Fibroblast of villous mesenchyme (primary cell): ENCODE measurements around the gene HTR3D. TPM values are rescaled to one million over a fixed set of nuclear protein-coding genes. Genes with fewer than 3 reads are reported as not detected.
"Not testable (repeated sequence)": the region's sequence is repeated elsewhere in the genome, so short reads cannot be mapped to it uniquely, and the experiment has no call there.

Experiments
- DNase-seq: peaks from one replicate; pipeline ENCODE4 v3.0.0-alpha.2; 2010; ENCODE audit warnings: low read depth
- H3K4me3 ChIP-seq: 2 replicates; pipeline ENCODE4 v1.5.1; 2011; ENCODE audit warnings: low read depth, mild to moderate bottlenecking, low read length
- CTCF ChIP-seq: IDR thresholded peaks from 2 replicates; pipeline ENCODE4 v1.5.1; 2012; ENCODE audit warnings: low read depth, mild to moderate bottlenecking, low read length; ENCODE audit not compliant: insufficient read depth
- total RNA-seq: library from RNA; depleted of rRNA; stranded (reverse); fragments of >200 nt; gene quantifications from 2 replicates; pipeline ENCODE4 v1.2.3, GENCODE V29; 2012

Gene HTR3D
- total RNA-seq, 1 donor = not detected

- TF ChIP-seq CTCF = no peak
- H3K4me3 ChIP-seq = no peak overlapping the region
- DNase-seq = no peak
These were observed 15.4 kb upstream of the HTR3D start for GRCh38 chr3:184016169-184016570.

GRCh38 chr3:184016811-184017671, 14.5 kb upstream of the HTR3D start:
- peak; percentile 69 for TF ChIP-seq CTCF
- DNase-seq = peak; percentile 56

GRCh38 chr3:184017672-184018423, 13.7 kb upstream of the HTR3D start, which contains the start of gene ABCC5:
ABCC5 (minus strand) TSS chr3:184017884; CDS start chr3:184014392, 3,492 bp downstream.
- TF ChIP-seq CTCF = peak; percentile 37
- H3K4me3 ChIP-seq = peak within 1 kb of the TSS; percentile 100
- peak; percentile 92 for DNase-seq

More at GRCh38 chr3:184016811-184017671, 14.5 kb upstream of the HTR3D start:
- peak overlapping the region; percentile 100 for H3K4me3 ChIP-seq

GRCh38 chr3:184018424-184018973, 13.0 kb upstream of the HTR3D start:
- TF ChIP-seq CTCF = no peak
- H3K4me3 ChIP-seq = peak overlapping the region; percentile 100
- DNase-seq = no peak

GRCh38 chr3:184022323-184022722, 9.2 kb upstream of the HTR3D start:
- TF ChIP-seq CTCF = no peak
- DNase-seq = no peak

GRCh38 chr3:184025256-184025655, 6.3 kb upstream of the HTR3D start:
- H3K4me3 ChIP-seq, DNase-seq: not testable (repeated sequence)

More at GRCh38 chr3:184022323-184022722, 9.2 kb upstream of the HTR3D start:
- H3K4me3 ChIP-seq = no peak overlapping the region

GRCh38 chr3:184028275-184028890, 3.2 kb upstream of the HTR3D start:
- not testable (repeated sequence) for H3K4me3 ChIP-seq, DNase-seq
